Hepatocyte (in vitro differentiated cells): Measurements from ENCODE around the gene FBXO42. TPM values are rescaled to one million over a fixed set of nuclear protein-coding genes. Genes with fewer than 3 reads are reported as not detected.

Experiments used
- DNase-seq: peaks from one replicate; pipeline ENCODE4 v3.0.0-alpha.2; 2016; ENCODE audit warnings: low spot score
- H2AFZ ChIP-seq: fragments of 200-600 bp; sonication (generic); 2 replicates; pipeline ENCODE4 v1.6.0; 2016; ENCODE audit warnings: antibody characterized with exemption, mild to moderate bottlenecking
- H3K27ac ChIP-seq: fragments of 200-600 bp; sonication (generic); 2 replicates; pipeline ENCODE4 v1.5.1; 2016; ENCODE audit warnings: mild to moderate bottlenecking
- H3K27me3 ChIP-seq: fragments of 200-600 bp; sonication (generic); 2 replicates; pipeline ENCODE4 v1.6.1; 2016
- H3K36me3 ChIP-seq: fragments of 200-600 bp; sonication (generic); replicated peaks from 2 replicates; pipeline ENCODE4 v1.5.1; 2016; ENCODE audit warnings: low read depth; ENCODE audit not compliant: insufficient read depth
- H3K4me1 ChIP-seq: fragments of 200-600 bp; sonication (generic); 2 replicates; pipeline ENCODE4 v1.5.1; 2016; ENCODE audit warnings: mild to moderate bottlenecking, moderate library complexity; ENCODE audit not compliant: insufficient read depth
- H3K4me2 ChIP-seq: fragments of 200-600 bp; sonication (generic); 2 replicates; pipeline ENCODE4 v1.6.0; 2016
- H3K4me3 ChIP-seq: fragments of 200-600 bp; sonication (generic); 2 replicates; pipeline ENCODE4 v1.5.1; 2016; ENCODE audit warnings: mild to moderate bottlenecking
- H3K79me2 ChIP-seq: fragments of 200-600 bp; sonication (generic); 2 replicates; pipeline ENCODE4 v1.6.0; 2017; ENCODE audit warnings: mild to moderate bottlenecking
- H3K9me2 ChIP-seq: fragments of 200-600 bp; sonication (generic); replicated peaks from 2 replicates; pipeline ENCODE4 v1.6.0; 2017; ENCODE audit warnings: mild to moderate bottlenecking; ENCODE audit not compliant: insufficient read depth
- H3K9me3 ChIP-seq: fragments of 200-600 bp; sonication (generic); 2 replicates; pipeline ENCODE4 v1.5.1; 2016; ENCODE audit warnings: low read depth, mild to moderate bottlenecking
- H4K20me1 ChIP-seq: fragments of 200-600 bp; sonication (generic); 2 replicates; pipeline ENCODE4 v1.6.0; 2016; ENCODE audit warnings: mild to moderate bottlenecking; ENCODE audit not compliant: insufficient read depth, poor library complexity, severe bottlenecking
- CTCF ChIP-seq: fragments of 200-600 bp; sonication (generic); IDR thresholded peaks from 2 replicates; pipeline ENCODE4 v1.5.1; 2016; ENCODE audit warnings: antibody characterized with exemption, mild to moderate bottlenecking; ENCODE audit not compliant: poor library complexity
- EZH2 ChIP-seq: fragments of 200-600 bp; sonication (generic); IDR thresholded peaks from 2 replicates; pipeline ENCODE4 v1.6.1; 2016; ENCODE audit warnings: antibody characterized with exemption, mild to moderate bottlenecking, borderline replicate concordance
- EZH2phosphoT487 ChIP-seq: fragments of 200-600 bp; sonication (generic); IDR thresholded peaks from one replicate; pipeline ENCODE4 v1.6.1; 2018; ENCODE audit warnings: antibody characterized with exemption, mild to moderate bottlenecking, low read depth, moderate library complexity; ENCODE audit not compliant: unreplicated experiment, severe bottlenecking
- WGBS: methylation state at CpG from one replicate; pipeline ENCODE4 v1.1.6; 2016; ENCODE audit warnings: low lambda C conversion rate; ENCODE audit errors: missing lambda C conversion rate; 5-methylcytosine and 5-hydroxymethylcytosine counted together
- polyA plus RNA-seq: library from polyadenylated mRNA; unstranded; fragments of >200 nt; fragmentation: Nextera tagmentation; extraction: Ambion mirVana; gene quantifications from 2 replicates; pipeline ENCODE4 v1.2.1, GENCODE V29; 2016
- total RNA-seq: library from RNA; depleted of rRNA; stranded (reverse); fragments of >200 nt; gene quantifications from 2 replicates; pipeline ENCODE4 v1.2.3, GENCODE V29; 2014

The FBXO42 gene
- total and polyA plus RNA-seq, 2 experiments from 2014 or later, result 19.5 to 21.1 TPM

- Histone ChIP-seq H4K20me1 (peaks cover 2% of the 10 kb centered on the region), H3K27me3 (no peaks in the 10 kb centered on the region), H3K4me1 (no peaks in the 10 kb centered on the region), H3K9me2 (no peaks in the 10 kb centered on the region), H3K9me3 (no peaks in the 10 kb centered on the region), H2AFZ (no peak overlapping the region), H3K36me3 (no peaks in the 10 kb centered on the region), H3K4me2 (no peak overlapping the region), H3K27ac (peak overlapping the region; percentile 3), H3K79me2 (peaks cover 31% of the 10 kb centered on the region), H3K4me3 (no peak overlapping the region)
- TF ChIP-seq CTCF, result no peak
- no peak for TF ChIP-seq EZH2phosphoT487
- no peak for TF ChIP-seq EZH2
- DNase-seq, result no peak
These were observed 84.5 kb downstream of the FBXO42 start for GRCh38 chr1:16267690-16268180.

- Histone ChIP-seq H3K4me1 (no peaks in the 10 kb centered on the region), H3K9me2 (no peaks in the 10 kb centered on the region), H4K20me1 (peaks cover 2% of the 10 kb centered on the region), H2AFZ (no peak overlapping the region), H3K79me2 (peaks cover 36% of the 10 kb centered on the region), H3K27me3 (no peaks in the 10 kb centered on the region), H3K27ac (no peak overlapping the region), H3K36me3 (no peaks in the 10 kb centered on the region), H3K4me2 (no peak overlapping the region), H3K4me3 (no peak overlapping the region), H3K9me3 (no peaks in the 10 kb centered on the region)
- whole genome bisulfite sequencing, result 70% methylated on average over 4 of the region's 4 CpGs
- TF ChIP-seq EZH2phosphoT487 (no peak), EZH2 (no peak), CTCF (no peak)
- no peak for DNase-seq
These were observed 85.7 kb downstream of the FBXO42 start for GRCh38 chr1:16266411-16267118.

- Histone ChIP-seq H3K79me2 (peaks cover 48% of the 10 kb centered on the region), H4K20me1 (no peaks in the 10 kb centered on the region), H3K4me1 (no peaks in the 10 kb centered on the region), H3K4me2 (no peak overlapping the region), H3K36me3 (no peaks in the 10 kb centered on the region), H3K9me2 (no peaks in the 10 kb centered on the region), H3K4me3 (no peak overlapping the region), H3K27me3 (no peaks in the 10 kb centered on the region), H3K9me3 (no peaks in the 10 kb centered on the region), H3K27ac (no peak overlapping the region), H2AFZ (no peak overlapping the region)
- TF ChIP-seq CTCF, result no peak
- TF ChIP-seq EZH2, result no peak
- DNase-seq, result no peak
- WGBS, result 89% methylated on average over 1 of the region's 1 CpG
These were observed 90.2 kb downstream of the FBXO42 start for GRCh38 chr1:16262067-16262466.
